HG03565 (cell line): ENCODE measurements around the gene CHRND.
"Not testable (repeated sequence)": the region's sequence is repeated elsewhere in the genome, so short reads cannot be mapped to it uniquely, and the experiment has no call there.

ENCODE experiments used
- ATAC-seq: cut with Tn5 transposase; IDR thresholded peaks from one replicate; pipeline ENCODE4 v1.9.1; 2021; ENCODE audit warnings: mild to moderate bottlenecking, moderate library complexity; ENCODE audit not compliant: unreplicated experiment

The CHRND gene

DNA sequence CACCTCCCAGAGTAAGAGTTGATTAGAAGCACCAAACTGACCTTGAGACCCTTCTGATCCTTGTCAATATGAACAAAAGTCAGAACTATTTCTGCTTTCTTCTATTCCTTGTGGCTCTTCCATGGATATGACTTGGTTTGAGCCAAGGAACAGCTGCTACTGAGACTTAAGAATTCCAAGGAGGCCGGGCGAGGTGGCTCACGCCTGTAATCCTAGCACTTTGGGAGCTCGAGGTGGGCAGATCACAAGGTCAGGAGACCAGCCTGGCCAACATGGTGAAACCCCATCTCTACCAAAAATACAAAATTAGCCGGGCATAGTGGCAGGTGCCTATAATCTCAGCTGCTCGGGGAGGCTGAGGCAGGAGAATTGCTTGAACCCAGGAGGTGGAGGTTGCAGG lies 44.5 kb downstream of the CHRND start:
- not testable (repeated sequence) for ATAC-seq

GRCh38 chr2:232571026-232571474 lies 45.1 kb downstream of the CHRND start:
- no peak for ATAC-seq

DNA sequence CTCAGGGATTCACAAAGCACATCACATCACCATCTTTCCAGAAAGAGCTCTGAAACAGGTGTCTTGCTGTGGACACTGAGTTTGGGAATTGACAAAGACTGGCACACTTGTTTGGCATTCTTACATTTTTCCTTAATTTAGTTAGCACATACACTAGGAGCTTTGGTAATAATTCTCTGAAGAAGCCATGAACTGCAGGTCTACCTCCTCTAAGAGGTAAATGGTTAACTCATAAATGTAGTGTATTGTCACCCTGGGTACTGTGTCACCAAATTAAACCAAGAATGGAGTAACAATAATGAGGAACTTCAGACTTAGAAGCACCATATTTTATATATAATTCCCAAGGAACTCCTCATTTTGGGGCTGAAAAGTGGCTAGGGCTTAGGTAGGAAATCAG lies 47.1 kb downstream of the CHRND start:
- ATAC-seq, result no peak

DNA sequence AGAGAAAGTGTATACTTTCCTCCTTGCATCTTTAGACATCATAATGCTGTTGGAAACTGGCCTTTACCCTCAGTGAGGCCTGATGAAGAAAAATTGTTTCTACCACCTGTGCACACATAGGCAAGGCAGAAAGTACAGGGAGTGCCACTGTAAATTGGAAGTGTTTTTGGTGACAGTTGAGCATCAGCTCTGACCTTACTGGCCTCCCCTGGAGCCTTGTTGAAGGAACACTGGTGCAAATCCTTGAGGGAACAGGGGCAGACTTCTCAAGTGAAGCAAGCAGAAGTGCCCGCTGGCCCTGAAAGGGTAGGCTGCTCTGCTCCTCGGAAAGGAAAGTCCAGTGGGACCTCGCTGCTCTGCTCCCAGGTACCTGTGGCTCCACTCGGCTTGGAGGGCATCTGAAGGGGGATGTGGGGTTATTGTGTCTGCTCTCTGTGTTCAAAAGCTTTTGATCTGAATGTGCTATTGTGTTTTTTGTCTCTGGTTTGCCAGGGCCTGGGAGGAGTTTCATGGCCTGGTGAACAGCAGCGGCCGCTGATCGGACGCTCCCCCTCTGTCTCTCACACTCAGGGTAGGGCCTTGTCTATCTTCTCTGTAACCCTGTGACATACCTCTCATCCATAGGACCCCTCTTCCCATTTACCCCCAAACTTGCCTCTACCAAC lies 47.9 kb downstream of the CHRND start:
- no peak for ATAC-seq

DNA sequence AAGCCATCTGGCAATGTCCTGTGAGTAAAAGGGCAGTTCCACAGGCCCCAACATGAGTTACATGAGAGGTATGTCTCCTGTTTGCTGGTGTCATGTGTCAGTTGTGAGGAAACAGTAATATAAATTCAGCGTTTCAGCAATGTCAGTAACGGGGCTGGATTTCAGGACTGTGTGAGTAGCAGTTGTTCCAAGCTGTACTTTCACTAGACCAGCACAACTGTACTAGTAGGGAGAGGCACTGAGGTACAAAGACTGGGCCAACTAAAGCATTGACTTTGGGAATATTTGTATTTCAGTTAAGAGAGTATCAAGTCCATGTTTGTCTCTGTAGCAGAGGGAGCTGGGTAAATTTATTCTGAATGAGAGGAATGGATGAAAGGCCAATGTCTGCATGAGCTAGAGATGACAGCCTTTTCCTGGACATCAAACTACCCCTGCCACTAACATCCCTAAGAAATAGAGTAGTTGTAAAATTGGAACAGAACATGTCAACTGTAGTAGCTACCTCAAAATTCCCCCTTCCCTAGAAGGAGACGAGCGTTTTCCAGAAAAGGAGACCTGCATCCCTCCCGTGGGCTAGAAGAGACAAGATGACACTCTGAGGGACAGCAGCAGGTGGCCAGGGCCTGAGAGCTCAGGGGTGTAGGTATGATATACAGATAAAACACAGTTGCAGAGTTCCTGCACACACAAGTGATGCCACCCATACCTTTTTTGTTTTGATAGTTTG lies 48.9 kb downstream of the CHRND start:
- ATAC-seq, result no peak

GRCh38 chr2:232575404-232575746 lies 49.4 kb downstream of the CHRND start:
- ATAC-seq, result no peak

- ATAC-seq, result no peak
Measured at GRCh38 chr2:232576995-232577394, 51.0 kb downstream of the CHRND start.

DNA sequence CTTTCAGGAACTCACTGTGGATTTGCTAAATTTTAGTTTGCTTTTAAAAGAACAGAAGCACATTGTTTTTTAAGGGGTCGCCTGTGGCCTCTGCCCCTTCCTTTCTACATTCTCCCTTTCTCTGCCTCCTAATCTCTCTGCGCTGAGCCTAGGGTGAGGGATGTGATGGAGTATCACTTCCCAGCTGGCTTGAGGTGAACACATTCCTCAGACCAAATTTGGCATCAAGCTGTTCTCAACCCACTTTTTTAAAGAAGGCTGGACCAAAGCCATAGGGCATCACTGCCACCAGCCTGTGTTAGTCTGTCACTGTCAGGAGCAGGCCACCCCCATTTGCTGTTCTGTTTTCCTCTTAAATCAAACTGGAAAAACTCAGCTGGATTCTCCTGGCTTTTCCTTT lies 51.9 kb downstream of the CHRND start:
- ATAC-seq, result no peak

DNA sequence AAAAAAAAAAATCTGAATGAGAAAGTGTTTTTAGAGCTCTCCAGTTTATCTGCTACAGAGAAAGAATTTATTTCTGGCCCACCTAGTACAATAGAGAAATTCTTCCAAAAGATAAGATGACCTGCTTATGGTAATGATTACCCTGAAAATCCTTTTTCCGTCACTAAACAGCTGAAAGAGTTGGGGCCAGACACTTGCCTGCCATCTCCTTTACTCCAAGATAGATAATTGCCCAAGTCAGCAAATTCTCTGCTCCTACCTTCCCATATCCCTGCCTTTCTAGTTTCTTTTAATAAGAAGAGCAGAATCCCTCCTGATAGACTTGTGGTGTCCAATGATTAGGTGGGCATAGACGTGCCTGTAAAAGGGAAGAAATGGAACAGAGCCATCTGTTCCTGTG lies 52.7 kb downstream of the CHRND start:
- ATAC-seq, result no peak

GRCh38 chr2:232580648-232580981 lies 54.7 kb downstream of the CHRND start:
- no peak for ATAC-seq

DNA sequence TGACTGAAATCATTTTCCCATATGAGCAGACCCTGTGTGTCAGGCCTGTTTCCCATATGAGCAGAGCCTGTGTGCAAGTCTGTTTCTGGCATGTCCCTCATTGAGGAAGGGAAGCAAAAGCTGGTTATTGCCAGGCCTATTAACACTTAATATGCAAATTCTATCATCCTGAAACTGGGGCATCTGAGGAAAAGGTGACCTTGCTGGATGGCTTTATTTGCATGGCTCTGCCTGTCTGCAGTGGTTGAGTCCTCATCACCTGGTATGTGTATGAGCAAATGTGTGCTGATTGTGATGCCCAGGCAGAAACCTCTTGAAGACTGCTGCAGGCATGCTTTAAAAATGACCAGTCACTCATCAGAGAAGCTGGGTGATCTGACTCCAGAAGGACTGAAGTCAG lies 55.8 kb downstream of the CHRND start:
- ATAC-seq, result no peak

GRCh38 chr2:232584238-232584637 lies 58.3 kb downstream of the CHRND start:
- ATAC-seq, result no peak
